HT-29 (cell line): ENCODE data around the gene CDC42EP5. TPM values are rescaled to one million over a fixed set of nuclear protein-coding genes. Genes with fewer than 3 reads are reported as not detected.

Source experiments
- DNase-seq: peaks from one replicate; pipeline ENCODE4 v3.0.0-alpha.2; 2015; ENCODE audit warnings: low spot score
- total RNA-seq: library from RNA; depleted of rRNA; stranded (reverse); fragments of >200 nt; shearing (Covaris generic); gene quantifications from 2 replicates; pipeline ENCODE4 v1.2.3, GENCODE V29; 2014

The CDC42EP5 gene
- total RNA-seq, 1 experiment from 2014 or later = 59.0 TPM

DNA sequence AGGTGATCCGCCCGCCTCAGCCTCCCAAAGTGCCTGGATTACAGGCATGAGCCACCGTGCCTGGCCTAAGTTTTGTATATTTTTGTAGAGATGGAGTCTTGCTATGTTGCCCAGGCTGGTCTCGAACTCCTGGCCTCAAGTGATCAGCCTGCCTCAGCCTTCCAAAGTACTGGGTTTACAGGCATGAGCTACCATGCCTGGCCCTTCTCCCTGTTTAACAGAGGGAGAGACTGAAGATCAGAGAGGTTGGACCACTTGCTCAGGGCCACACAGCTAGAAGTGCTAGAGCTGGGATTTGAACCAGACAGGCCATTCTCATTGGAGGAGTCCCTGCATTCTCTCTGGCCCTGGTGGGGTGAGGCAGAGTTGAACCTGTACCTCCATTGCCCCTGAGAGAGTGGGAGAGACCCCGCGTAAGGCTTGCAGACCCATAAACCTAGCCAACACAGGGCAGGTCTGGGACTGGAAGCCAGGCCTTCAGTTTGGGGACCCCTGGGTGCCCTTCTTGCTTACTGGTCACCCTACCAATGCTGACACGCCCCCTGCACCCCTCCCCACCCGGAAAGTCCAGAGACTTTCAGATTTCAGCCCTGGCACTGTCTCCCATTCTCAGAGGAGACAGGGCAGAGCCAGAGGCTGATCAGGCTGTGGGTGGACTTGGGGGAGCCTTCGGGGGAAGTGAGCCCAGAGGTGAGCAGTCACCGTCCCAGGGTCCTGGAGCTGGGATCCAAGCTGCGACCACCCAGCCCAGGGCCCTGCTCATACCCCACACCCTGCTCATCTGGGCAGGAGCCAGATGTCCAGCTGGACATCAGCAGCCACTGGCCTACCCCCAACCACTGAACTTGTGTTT, 44.5 kb downstream of the CDC42EP5 start:
- no peak for DNase-seq

GRCh38 chr19:54427586-54427985, 45.5 kb downstream of the CDC42EP5 start:
- no peak for DNase-seq

DNA sequence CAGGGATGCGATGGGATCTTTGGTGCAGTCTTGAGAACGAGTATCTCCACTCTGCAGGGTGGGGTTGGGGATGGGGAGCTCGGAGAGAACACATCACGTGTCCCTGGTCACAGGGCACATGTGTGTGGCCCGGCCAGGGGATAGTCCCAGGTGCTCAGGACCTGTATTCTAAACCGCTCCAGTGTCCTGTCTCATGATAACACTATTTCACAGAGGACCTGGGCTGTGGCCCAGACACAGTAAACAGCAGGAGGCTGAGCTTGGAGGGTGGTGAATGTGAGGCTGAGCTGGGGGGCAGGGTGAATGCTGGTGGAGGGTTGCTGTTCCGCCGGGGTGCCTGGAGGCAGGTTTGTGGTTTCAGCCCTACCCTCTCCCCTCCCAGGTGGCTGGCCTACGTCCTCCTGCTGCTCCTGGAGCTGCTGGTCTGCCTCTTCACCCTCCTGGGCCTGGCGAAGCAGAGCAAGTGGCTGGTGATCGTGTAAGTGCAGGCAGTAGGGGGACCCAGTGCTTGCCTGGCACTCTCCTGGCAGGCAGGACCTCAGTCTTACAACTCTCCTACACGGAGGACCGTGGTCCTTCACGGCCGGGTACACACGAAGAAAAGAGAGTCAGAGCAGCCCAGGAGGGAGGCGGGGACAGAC, 46.7 kb downstream of the CDC42EP5 start:
- DNase-seq = no peak

DNA sequence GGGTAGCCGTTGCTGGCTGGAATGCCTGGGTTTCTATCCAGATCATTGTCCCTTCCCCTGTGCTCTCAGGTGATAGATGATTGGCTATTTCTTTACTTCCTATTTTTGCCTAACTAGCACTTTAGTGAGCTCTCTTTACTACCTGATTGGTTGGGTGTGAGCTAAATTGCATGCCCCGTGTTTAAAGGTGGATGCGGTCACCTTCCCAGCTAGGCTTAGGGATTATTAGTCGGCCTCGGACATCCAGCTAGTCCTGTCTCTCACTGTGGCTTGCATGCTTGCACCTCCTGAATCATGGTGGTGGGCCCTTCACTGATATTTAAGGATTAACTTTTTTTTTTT, 47.7 kb downstream of the CDC42EP5 start:
- no peak for DNase-seq

GRCh38 chr19:54424660-54425381, 48.3 kb downstream of the CDC42EP5 start:
- DNase-seq = no peak

DNA sequence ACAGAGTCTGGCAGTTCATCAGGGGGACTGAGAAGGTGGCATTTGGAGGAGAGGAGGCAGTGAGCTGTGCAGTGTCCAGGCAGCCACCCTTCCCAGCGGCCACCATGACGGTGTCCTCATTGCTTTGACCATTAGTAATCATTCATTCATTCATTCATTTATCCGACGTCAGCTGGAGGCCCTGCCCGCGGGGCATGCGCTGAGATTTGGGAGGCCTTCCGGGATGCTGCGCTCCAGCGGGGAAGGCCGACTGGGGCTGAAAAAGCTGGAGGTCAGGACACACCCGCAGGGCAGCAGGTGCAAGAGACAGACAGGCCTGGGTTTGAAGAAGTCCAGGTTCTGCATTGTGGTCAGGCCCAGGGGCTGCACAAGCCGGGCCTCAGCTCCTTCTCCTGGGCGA, 48.9 kb downstream of the CDC42EP5 start:
- DNase-seq = no peak

- DNase-seq = no peak
Measured at GRCh38 chr19:54422136-54422535, 51.0 kb downstream of the CDC42EP5 start.

GRCh38 chr19:54421521-54421920, 51.6 kb downstream of the CDC42EP5 start:
- DNase-seq = no peak

GRCh38 chr19:54421169-54421516, 52.0 kb downstream of the CDC42EP5 start:
- no peak for DNase-seq

DNA sequence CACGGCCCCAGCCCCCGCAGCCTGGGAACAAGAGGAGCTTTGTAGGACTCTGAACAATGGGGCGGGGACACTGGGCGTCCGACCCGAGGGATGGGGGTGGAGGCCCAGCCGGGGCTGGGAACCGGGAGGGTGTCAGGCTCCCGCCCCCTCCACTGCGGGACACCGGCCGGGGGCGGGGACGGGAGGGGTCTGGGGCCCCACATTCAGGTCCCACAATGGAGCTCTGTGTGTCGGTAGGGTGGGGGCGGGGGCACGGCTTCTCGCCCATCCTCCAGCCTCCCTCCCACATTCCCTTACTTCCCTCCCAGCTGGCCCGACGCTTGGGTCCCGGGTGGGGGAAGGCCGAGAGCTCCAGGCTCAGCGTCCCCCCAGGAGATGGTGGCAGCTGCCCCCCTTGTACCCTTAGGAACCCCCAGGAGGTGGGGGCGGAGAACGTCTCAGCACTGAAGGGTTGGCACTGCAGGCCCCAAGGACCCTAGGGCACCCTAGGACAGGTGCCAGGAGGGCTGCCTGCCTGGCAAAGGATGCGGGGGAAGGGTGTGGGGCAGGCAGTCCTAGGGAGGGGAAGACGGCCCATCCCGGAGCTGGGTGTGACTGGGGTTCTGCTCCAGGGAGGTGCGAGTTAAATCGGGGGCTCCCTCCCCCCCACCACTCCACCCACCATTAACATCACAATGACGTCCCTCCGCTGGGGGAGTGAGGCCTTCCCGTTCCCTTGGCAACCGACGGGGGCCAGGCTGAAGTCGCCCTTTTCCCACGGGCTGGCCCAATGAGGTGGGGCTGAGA, 52.5 kb downstream of the CDC42EP5 start:
- no peak for DNase-seq

DNA sequence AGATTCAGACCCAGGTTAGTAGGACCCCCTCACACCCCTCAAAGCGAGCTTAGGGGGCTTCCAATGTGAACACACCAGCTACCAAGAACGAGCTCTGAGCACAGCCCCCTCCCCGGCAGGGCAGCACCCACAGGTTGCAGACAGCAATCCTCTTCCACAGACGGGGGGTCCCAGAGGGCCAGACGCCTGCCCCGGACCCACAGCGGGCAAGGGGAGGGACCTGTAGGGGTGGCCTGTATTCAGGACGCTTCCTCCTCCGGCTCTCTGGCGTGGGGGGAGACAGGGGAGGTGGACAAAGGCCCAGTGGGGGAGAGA, 53.1 kb downstream of the CDC42EP5 start:
- no peak for DNase-seq

DNA sequence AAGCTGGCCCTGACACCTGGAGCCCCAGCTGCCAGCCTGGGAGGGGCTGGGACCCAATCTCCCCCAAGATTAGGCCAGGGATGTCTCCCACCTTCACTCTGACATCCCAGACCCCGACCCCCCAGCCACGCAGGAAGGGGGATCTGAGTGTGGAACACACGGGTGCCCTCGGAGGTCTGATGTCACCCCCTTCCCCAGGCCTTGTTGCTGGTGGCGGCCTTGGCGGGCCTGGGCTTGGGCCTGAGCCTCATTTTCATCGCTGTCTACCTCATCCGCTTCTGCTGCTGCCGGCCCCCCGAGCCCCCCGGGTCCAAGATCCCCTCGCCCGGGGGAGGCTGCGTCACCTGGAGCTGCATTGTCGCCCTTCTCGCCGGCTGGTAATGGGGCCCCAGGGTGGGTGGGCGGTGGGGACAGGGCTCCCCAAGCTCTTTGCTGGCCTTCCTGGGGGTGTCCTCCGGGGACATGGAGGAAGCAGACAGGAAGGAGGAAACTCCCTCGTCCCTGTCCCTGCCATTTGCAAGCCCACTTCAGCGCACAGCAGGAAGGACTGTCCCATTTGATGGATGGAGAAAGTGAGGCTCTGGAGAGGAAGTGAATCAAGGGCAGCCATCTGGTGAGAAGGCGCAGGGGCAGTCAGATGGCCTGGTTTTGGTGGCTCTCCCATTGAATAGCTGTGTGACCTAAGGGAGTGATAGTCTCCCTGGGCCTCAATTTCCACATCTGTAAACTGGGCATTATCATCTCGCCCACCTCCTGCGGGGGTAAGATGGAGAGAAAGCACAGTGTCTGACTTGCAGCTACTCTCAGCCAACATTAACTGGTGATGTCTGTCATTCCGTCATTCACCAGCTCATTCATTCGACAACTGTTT, 53.9 kb downstream of the CDC42EP5 start:
- DNase-seq = no peak

- DNase-seq = no peak
Measured at GRCh38 chr19:54418030-54418929, 54.8 kb downstream of the CDC42EP5 start.

GRCh38 chr19:54416695-54417491, 56.2 kb downstream of the CDC42EP5 start:
- no peak for DNase-seq

DNA sequence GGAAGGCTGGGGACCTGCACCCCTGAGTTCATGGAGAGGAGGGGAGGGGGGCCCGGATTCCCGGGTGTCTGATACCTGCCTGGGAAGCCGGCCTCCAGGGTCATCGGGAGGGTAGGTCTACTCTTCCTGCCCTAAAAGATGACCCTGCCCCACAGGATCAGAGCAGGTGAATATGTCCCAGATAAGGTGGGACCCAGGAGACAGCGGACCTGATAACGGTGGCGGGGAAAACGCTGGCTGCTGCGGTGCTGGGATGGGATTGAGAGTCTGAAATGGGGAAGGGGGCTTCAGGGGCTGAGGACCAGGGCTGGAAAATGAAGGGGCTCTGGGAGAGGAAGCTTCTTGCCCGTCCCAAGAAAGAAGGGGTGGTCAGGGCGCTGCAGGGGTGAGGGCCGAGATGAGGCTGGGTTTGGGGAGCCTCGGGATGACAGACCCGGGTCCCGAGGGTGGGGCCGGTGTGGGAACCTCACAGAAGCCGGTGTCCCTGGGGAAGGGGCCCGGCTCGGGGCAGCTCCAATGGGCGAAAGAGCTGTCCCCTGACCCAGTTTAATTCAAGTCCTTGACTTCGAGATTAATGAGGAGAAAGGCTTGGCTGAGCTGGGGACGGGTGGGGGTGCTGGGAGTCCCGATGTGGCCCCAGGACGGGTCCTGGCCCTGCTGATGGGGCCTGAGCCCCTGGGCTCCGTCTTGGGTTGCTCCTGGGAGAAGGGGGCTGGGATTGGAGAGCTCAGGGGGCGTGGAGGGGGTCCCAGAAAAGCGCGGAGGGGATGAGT, 57.0 kb downstream of the CDC42EP5 start:
- DNase-seq = no peak

DNA sequence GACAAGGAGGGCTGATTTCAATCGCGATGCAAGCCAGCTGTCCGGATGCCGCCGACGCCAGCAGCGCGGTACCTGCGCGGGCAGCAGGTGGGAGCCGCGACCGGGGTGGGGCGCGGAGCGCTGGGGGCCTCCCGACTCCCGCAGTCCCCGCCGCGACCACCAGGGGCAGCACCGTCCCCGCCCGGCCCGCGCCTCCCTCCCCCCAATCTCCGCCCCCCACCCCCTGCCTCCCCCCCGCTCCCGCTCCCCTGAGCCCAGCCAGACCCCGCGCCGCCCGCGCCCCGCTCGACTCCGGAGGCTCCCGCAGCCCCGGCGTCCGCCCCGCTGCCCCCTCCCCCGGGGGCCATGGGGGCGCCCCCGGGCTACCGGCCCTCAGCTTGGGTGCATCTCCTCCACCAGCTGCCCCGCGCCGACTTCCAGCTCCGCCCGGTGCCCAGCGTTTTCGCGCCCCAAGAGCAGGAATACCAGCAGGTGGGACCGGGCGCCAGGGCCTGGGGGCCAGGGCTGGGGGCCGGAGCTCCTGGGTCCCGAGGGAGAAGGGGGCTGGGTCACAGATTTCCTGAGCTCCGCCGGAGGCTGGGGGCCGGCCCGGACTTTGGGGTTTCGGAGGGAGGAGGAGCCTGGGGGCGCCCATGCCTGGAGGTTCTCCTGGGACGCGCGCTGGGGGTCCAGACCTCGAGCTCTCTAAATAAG, 57.7 kb downstream of the CDC42EP5 start, which contains the start of gene TTYH1:
Gene TTYH1, plus strand, starts transcription at position 257 of the 693 bp plus-strand sequence. Its CDS starts 89 bp downstream, at position 346.
- DNase-seq = no peak
